K562 (cell line): ENCODE results near the gene POLE2. TPM values are rescaled to one million over a fixed set of nuclear protein-coding genes. Genes with fewer than 3 reads are reported as not detected.
A peak's percentile ranks its signal among the peaks of the same experiment; 100 is the strongest.

Experiments
- CSDE1 ChIP-seq, 2 experiments: fragments of 450-650 bp; IDR thresholded peaks; 2 replicates each; pipeline ENCODE4 v1.6.1; 2016; ENCODE audit warnings: mild to moderate bottlenecking in 1 of 2
- FUS ChIP-seq: fragments of 200-400 bp; formaldehyde crosslinking; optimal IDR thresholded peaks from 2 replicates; pipeline ENCODE3; 2017; ENCODE audit warnings: low read depth, low read length
- HDAC1 ChIP-seq, 2 experiments: fragments of 450-650 bp; IDR thresholded peaks; 2 replicates each; pipeline ENCODE4 v1.6.1; 2016 to 2017; ENCODE audit warnings: inconsistent platforms in 1 of 2, mild to moderate bottlenecking in 1 of 2, moderate library complexity in 1 of 2
- HLTF ChIP-seq: fragments of 450-650 bp; IDR thresholded peaks from 2 replicates; pipeline ENCODE4 v1.6.1; 2016
- HNRNPK ChIP-seq: fragments of 200-400 bp; formaldehyde crosslinking; IDR thresholded peaks from one replicate; pipeline ENCODE4 v1.6.1; 2018; ENCODE audit warnings: mild to moderate bottlenecking, low read depth, low read length; ENCODE audit not compliant: poor library complexity, severe bottlenecking
- MEF2A ChIP-seq: IDR thresholded peaks from 2 replicates; pipeline ENCODE4 v1.6.1; 2011; ENCODE audit warnings: low read depth, mild to moderate bottlenecking, low read length, moderate library complexity; ENCODE audit not compliant: control insufficient read depth
- NCOA1 ChIP-seq: fragments of 450-650 bp; IDR thresholded peaks from 2 replicates; pipeline ENCODE4 v1.6.1; 2016; ENCODE audit warnings: low read depth
- NFIX ChIP-seq: fragments of 250-450 bp; sonication (Bioruptor Pico); IDR thresholded peaks from 2 replicates; pipeline ENCODE4 v1.4.0; 2020; ENCODE audit warnings: low read depth, mild to moderate bottlenecking, moderate library complexity
- PHB ChIP-seq: fragments of 250-450 bp; sonication (Bioruptor Pico); IDR thresholded peaks from 2 replicates; pipeline ENCODE4 v1.5.0; 2021
- POLR2B ChIP-seq: fragments of 450-650 bp; IDR thresholded peaks from 2 replicates; pipeline ENCODE4 v1.6.1; 2018; ENCODE audit warnings: low read depth; ENCODE audit not compliant: partially characterized antibody
- PTTG1 ChIP-seq: fragments of 450-650 bp; IDR thresholded peaks from 2 replicates; pipeline ENCODE4 v1.6.1; 2016; ENCODE audit warnings: low read depth, mild to moderate bottlenecking, missing genetic modification characterization, missing compliant biosample characterization
- SFPQ ChIP-seq: fragments of 200-400 bp; formaldehyde crosslinking; IDR thresholded peaks from 2 replicates; pipeline ENCODE4 v1.6.1; 2017; ENCODE audit warnings: mild to moderate bottlenecking, low read depth, low read length, moderate library complexity
- SP2 ChIP-seq: IDR thresholded peaks from 2 replicates; pipeline ENCODE4 v1.6.1; 2011; ENCODE audit warnings: mild to moderate bottlenecking, low read depth, low read length, moderate library complexity; ENCODE audit not compliant: poor library complexity, severe bottlenecking; ENCODE audit errors: extremely low read depth
- TAF7 ChIP-seq: fragments of 450-650 bp; IDR thresholded peaks from 2 replicates; pipeline ENCODE4 v1.6.1; 2016; ENCODE audit warnings: missing genetic modification characterization, missing compliant biosample characterization
- YY1 ChIP-seq, 3 experiments: IDR thresholded peaks; 2 replicates each; pipeline ENCODE4 v1.6.1; 2011; ENCODE audit warnings: low read length in 2 of 3, mild to moderate bottlenecking in 2 of 3, moderate library complexity in 2 of 3, borderline replicate concordance in 1 of 3, control low read depth in 1 of 3, low read depth in 1 of 3; ENCODE audit not compliant: insufficient read depth in 3 of 3, insufficient replicate concordance in 2 of 3, control insufficient read depth in 1 of 3, insufficient read length in 1 of 3; ENCODE audit errors: extremely low read depth in 1 of 3
- ZC3H4 ChIP-seq: sonication (generic); formaldehyde crosslinking; IDR thresholded peaks from 2 replicates; pipeline ENCODE4 v1.9.0; 2021; ENCODE audit warnings: missing genetic modification reagents, borderline replicate concordance
- ZFP36 ChIP-seq: fragments of 150-350 bp; IDR thresholded peaks from 2 replicates; pipeline ENCODE4 v1.6.1; 2018; ENCODE audit warnings: low read length, low read depth; ENCODE audit not compliant: partially characterized antibody
- ZNF586 ChIP-seq: fragments of 450-650 bp; formaldehyde crosslinking; conservative IDR thresholded peaks from 2 replicates; pipeline ENCODE4 v1.4.0; 2020; ENCODE audit warnings: mild to moderate bottlenecking, moderate library complexity
- ZNF740 ChIP-seq, 3 experiments: fragments of 200-800 bp in 1 of 3; sonication (Bioruptor generic) in 1 of 3; sonication (generic) in 1 of 3; formaldehyde crosslinking in 1 of 3; IDR thresholded peaks; 2 replicates each; pipeline versions ENCODE4 v1.6.1 to v1.8.0; 2016 to 2022; ENCODE audit warnings: mild to moderate bottlenecking in 2 of 3, missing compliant biosample characterization in 2 of 3, missing genetic modification characterization in 2 of 3, missing genetic modification reagents in 1 of 3
- polyA plus RNA-seq, 8 experiments: library from polyadenylated mRNA; depleted of rRNA in 4 of 8; stranded (reverse) in 5 of 8; unstranded in 3 of 8; fragments of >200 nt; fragmentation: Nextera tagmentation in 2 of 8; fragmentation: Illumina TruSeq in 1 of 8; extraction: Ambion mirVana in 2 of 8; extraction: Trizol in 1 of 8; gene quantifications; 2 replicates each; pipeline versions ENCODE4 v1.2.1 to v1.2.3, GENCODE V29; 2011 to 2014; ENCODE audit warnings: inconsistent platforms in 1 of 8, missing spikeins in 1 of 8
- total RNA-seq, 7 experiments: library from RNA; depleted of rRNA in 6 of 7; stranded (reverse); fragments of >200 nt in 6 of 7; fragmentation: Illumina TruSeq in 2 of 7; extraction: Trizol in 2 of 7; gene quantifications; 2 replicates each; pipeline versions ENCODE4 v1.2.1 to v1.2.3, GENCODE V29; 2011 to 2021; ENCODE audit warnings: low replicate concordance in 1 of 7
- TF ChIP-seq, protein P1 (sequence below): fragments of 250-450 bp; sonication (Bioruptor Pico); IDR thresholded peaks from 2 replicates; pipeline ENCODE4 v1.4.0; 2020; ENCODE audit warnings: mild to moderate bottlenecking, moderate library complexity
- TF ChIP-seq, protein P2 (sequence below): fragments of 450-650 bp; IDR thresholded peaks from 2 replicates; pipeline ENCODE4 v1.6.1; 2016; ENCODE audit warnings: missing biosample characterization, missing genetic modification characterization

Gene POLE2
- total and polyA plus RNA-seq, 9 of the 15 experiments (the other 6 are each of a cell fraction or from before 2014, with no cell fraction given) = 30.7 to 78.4 (median 55.4) TPM

DNA sequence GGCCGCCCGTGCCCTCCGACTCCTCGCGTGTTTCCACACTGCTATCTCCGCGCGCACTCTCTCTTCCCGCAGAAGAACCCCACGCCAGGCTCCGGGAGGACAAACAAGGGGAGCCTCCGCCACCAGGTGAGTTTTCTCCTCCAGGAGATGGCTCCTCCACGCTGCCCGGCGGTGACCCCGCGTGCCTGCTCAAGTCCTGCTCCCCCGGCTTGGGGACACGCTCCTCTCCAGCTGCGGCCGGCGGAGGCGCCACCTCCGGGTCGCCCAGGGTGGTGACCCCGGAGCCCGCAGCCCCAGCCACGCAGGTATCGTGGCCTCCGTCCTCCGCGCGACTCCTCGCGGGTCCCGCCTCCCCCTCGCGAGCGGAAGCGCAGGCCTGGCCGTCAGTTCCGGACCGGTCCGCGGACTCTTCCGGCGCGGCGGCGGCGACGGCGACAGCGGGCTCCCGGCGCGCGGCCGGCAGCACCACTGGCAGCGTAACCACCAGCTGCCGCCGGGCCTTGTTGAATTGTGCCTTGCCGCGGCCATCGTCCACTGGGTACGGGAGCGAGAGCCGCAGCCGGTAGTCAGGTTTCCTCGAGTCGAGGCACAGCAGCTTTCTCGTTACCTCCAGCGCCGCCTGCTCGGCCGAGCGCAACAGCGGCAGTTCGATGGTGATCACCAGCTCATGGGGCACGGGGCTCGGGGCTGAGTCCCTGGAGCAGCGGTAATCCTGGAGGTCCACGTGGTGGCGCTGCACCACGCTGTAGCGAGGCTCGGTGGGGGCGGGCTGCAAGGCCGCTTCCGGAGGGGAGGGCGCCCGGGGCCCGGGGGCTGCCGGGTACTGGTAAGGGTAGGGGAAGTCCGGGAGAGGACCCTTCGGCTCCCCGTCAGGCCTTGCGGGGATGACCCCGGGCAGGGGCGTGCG lies 54.1 kb downstream of the POLE2 start (continued):
- TF ChIP-seq YY1 (IDR thresholded peaks at IDR 0.05; ENCODE audit: borderline replicate concordance in 1 of 3, control insufficient read depth in 1 of 3, extremely low read depth in 1 of 3, insufficient read depth in 3 of 3, insufficient read length in 1 of 3, insufficient replicate concordance in 2 of 3, low read depth in 1 of 3, low read length in 2 of 3) (peak in 1 of 3 experiments; percentile 61), MEF2A (no peak), ZNF740 (CRISPR knock-in tag; IDR thresholded peaks at IDR 0.05) (no peak), ZNF740 (tag; IDR thresholded peaks at IDR 0.05) (no peak), ZFP36 (peak; percentile 43), PTTG1 (tag) (no peak), SP2 (no peak), ZC3H4 (CRISPR knock-in tag) (0 out of 2 replicates have a peak, but pooled peaks have one; percentile 56), ZNF586 (CRISPR knock-in tag) (no peak), HLTF (no peak), FUS (no peak), POLR2B (peak; percentile 60), TAF7 (tag) (no peak), HDAC1 (IDR thresholded peaks at IDR 0.05) (peak in 1 of 2 experiments; percentile 63; a peak in 2 of 4 replicates), PHB (CRISPR knock-in tag) (no peak), NFIX (CRISPR knock-in tag) (no peak), CSDE1 (IDR thresholded peaks at IDR 0.05) (no peak; a peak in 1 of 4 replicates), NCOA1 (no peak), SFPQ (no peak), HNRNPK (no peak)
- TF ChIP-seq, protein P1, sequence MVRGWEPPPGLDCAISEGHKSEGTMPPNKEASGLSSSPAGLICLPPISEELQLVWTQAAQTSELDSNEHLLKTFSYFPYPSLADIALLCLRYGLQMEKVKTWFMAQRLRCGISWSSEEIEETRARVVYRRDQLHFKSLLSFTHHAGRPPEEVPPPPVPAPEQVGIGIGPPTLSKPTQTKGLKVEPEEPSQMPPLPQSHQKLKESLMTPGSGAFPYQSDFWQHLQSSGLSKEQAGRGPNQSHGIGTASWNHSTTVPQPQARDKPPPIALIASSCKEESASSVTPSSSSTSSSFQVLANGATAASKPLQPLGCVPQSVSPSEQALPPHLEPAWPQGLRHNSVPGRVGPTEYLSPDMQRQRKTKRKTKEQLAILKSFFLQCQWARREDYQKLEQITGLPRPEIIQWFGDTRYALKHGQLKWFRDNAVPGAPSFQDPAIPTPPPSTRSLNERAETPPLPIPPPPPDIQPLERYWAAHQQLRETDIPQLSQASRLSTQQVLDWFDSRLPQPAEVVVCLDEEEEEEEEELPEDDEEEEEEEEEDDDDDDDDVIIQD (CRISPR knock-in tag) = no peak
- TF ChIP-seq, protein P2, sequence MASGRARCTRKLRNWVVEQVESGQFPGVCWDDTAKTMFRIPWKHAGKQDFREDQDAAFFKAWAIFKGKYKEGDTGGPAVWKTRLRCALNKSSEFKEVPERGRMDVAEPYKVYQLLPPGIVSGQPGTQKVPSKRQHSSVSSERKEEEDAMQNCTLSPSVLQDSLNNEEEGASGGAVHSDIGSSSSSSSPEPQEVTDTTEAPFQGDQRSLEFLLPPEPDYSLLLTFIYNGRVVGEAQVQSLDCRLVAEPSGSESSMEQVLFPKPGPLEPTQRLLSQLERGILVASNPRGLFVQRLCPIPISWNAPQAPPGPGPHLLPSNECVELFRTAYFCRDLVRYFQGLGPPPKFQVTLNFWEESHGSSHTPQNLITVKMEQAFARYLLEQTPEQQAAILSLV (tag) = no peak
